Transverse colon (tissue), 3 donors: Measurements from ENCODE around the gene THEMIS2.

Experiments
- EP300 ChIP-seq: sonication (generic); formaldehyde crosslinking; IDR thresholded peaks from one replicate; pipeline ENCODE4 v1.6.1; 2017; ENCODE audit warnings: antibody characterized with exemption, low read depth
- TF ChIP-seq, protein P1 (sequence below), 5 experiments: fragments of 200-600 bp in 3 of 5; fragments of 450-650 bp in 2 of 5; sonication (generic) in 3 of 5; IDR thresholded peaks; 1 replicate in 2 of 5; 2 replicates in 3 of 5; pipeline ENCODE4 v1.5.1; 2016 to 2017; ENCODE audit warnings: antibody characterized with exemption in 5 of 5, inconsistent platforms in 3 of 5, mild to moderate bottlenecking in 2 of 5, moderate library complexity in 1 of 5

DNA sequence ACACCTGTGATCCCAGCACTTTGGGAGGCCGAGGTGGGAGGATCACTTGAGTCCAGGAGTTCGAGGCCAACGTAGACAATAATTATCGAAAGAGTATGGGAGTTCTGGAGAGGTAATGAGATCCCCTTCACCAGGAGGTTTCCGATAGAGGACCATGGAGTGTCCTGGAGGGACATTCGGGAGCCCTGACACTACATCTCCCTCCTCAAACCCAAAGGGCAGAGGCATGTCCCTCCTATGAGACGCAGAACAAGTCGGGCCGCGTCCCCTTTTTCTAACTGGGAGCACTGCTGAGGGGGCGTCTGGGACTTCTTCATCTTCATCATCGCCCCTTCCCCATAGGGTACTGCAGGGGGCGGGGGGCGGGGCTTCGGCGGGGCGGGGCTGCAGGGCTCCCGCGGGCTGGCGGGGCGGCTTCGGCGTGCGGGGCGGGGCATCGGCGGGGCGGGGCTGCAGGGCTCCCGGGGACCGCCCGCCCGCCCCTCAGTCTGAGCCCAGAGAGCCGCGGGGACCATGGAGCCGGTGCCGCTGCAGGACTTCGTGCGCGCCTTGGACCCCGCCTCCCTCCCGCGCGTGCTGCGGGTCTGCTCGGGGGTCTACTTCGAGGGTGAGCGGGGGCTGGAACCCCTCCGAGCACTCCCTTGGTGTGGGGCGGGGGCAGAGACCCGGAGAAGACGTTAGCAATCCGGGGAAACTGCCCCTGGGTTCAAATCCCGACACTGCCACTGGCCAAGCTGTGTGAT, at the start of gene THEMIS2:
- TF ChIP-seq, protein P1, sequence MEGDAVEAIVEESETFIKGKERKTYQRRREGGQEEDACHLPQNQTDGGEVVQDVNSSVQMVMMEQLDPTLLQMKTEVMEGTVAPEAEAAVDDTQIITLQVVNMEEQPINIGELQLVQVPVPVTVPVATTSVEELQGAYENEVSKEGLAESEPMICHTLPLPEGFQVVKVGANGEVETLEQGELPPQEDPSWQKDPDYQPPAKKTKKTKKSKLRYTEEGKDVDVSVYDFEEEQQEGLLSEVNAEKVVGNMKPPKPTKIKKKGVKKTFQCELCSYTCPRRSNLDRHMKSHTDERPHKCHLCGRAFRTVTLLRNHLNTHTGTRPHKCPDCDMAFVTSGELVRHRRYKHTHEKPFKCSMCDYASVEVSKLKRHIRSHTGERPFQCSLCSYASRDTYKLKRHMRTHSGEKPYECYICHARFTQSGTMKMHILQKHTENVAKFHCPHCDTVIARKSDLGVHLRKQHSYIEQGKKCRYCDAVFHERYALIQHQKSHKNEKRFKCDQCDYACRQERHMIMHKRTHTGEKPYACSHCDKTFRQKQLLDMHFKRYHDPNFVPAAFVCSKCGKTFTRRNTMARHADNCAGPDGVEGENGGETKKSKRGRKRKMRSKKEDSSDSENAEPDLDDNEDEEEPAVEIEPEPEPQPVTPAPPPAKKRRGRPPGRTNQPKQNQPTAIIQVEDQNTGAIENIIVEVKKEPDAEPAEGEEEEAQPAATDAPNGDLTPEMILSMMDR (IDR thresholded peaks at IDR 0.05), result no peak
- no peak for TF ChIP-seq EP300
